NCI-H2196 treated with DMSO at 0.1 percent for 48 hours (cell line): ENCODE data around the gene GNB1L.

Source experiments
- DNase-seq: peaks from one replicate; lab custom pipeline; 2025; ENCODE audit not compliant: unreplicated experiment; lab: John Stamatoyannopoulos, UW

Gene GNB1L

DNA sequence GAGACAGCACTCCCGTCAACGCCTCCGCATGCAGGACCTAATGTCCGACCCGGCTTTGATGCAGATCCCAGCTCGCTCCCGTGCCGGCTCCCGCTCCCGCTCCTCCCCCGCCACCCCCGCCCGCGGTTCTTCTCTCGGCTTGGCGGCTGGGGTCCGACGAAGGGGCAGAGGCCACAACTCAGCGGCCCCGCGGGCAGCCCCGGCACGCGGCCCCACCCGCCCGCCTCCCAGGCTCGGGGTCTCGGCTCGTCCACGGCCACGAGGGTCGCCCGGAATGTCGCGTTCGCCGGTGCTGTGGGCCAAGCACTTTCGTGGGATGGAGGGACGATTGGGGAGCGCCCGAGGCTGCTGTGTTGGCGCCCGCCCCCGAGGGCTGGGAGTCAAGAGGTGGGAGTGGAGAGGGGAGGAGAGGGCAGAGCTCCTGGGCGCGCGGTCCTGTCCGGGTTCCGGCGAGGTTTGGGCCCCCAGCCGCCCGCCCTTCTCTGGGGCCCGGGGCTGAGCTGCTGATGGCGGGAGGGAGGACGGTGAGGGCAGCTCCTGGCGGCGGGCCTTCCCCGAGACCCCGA lies 99.4 kb downstream of the GNB1L start:
- DNase-seq = no peak

DNA sequence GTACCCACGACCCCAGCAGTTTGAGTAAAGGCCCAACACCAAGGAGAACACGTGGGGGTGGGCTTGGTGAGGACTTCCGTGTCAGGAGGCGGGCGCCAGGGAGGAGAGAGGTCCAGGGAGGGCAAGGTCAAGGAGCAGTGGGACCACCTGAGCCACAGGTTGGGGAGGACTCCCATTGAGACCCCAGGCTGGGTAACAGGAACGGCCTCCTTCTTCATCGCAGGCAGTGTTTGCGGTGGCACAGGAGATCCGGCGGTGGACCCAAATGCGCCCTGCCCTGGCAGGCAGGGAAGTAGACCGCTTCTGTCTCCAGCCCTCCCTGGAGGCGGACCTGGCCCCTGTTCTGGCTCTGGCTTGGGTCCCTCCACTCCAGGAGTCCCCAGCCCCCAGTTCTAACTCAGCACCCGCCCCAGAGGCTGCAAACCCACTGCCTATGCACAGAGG lies 100.0 kb downstream of the GNB1L start:
- DNase-seq = no peak

DNA sequence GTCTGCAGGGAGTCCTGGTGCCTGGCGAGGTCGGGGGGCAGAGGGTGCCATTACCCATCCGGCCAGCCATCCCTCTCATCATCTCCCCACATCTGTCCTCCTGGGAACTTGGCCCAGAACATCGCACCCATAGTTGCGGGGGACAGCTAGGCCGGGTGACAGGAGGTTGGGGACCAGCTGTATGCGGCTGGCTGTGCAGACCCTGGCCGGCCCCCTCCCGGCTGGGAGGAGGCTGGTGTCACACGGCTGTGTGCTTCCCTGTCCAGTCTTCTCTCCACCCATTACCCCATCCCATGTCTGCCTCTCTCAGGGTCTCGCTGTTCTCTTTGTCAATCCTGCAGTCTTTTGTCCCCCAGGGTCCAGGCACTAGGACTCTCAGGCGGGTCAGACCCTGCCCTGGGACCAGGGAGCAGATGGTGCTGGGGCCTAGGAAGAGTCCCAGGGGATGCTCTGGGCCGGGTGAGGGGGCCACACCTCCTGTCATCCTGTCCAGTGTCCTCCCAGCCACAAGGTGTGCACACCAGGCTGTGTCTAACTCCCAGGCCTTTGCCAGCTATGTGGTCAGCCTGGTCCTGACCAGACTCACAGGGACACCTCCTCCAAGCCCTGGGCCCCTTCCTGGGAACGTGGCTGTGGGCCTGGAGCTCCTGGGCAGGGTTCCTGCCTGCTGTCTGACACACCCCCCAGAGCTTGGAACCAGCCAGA lies 100.5 kb downstream of the GNB1L start:
- DNase-seq = no peak

- no peak for DNase-seq
Observed at GRCh38 chr22:19753090-19753842, 101.4 kb downstream of the GNB1L start.

GRCh38 chr22:19751497-19752245 lies 103.0 kb downstream of the GNB1L start:
- DNase-seq = no peak

- DNase-seq = no peak
Observed at GRCh38 chr22:19750507-19751490, 103.9 kb downstream of the GNB1L start.

DNA sequence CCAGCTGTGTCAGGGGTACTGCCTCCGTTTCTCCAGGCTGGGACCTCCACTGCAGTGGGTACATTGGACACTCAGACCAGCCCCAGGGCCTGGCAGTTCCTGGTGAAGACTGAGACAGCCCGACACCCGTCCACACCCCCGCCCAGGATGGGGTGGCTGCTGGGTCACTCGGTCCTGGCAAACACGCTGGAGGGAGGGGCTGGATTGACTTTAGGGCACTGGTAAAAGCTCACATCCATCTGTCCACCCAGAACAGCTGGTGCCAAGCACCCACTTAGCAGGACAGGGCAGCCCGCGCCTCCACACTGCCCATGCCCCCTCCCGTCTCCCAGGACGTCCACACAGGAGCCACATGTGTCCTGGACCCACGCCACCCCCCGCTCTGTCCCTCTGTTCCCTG lies 104.8 kb downstream of the GNB1L start:
- no peak for DNase-seq

DNA sequence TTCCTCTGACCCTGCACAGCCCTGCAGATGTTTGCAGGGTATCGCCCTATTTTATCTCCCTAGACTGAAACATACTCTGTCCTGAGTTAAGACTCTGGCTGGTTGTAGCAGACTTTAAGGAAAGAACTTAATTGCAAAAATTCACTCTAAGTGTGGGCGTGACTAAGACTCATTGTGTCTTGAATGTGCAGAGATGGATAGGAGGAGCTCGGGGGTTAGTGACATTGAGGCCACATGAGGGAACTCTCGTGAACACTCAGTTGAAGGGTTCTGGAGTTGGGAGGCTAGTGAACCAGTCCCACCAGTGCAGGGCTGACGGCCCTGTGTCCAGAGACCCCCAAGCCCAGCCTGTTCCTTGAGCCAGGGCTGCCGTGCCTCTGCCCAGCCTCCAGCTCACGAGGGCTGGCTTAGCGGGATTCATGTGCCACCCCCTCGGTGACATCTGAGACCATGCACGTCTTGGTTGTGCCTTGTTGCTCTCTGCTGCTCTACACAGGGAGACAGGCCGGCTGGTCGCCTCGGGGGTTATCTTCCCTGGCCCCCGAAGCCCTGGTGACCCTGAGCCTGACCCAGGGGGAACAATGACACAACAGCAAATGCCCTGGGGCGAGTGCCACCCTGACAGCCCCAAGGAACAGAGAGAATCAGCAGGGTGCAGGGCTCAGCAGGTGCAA lies 105.5 kb downstream of the GNB1L start:
- DNase-seq = no peak

- no peak for DNase-seq
Observed at GRCh38 chr22:19748139-19748538, 106.5 kb downstream of the GNB1L start.

DNA sequence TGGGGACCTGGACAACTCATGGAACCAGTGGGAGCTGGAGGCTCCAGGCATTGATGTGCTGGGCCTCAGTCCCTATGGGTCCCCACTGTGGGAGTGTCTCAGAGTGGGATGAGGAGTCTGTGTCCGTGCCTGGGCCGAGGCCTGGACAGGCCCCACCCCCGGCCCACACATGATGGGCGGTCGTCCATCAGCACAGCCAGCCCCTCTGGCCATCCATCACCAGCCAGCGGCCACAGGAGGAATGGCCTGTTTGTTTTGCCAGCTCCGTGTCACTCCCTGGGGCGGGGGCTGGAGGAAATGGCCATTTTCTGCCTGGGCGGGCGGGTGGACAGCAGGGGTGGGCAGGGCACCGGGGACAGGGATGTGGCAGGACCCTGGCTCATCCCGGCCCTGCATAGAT lies 107.1 kb downstream of the GNB1L start:
- no peak for DNase-seq

- no peak for DNase-seq
Observed at GRCh38 chr22:19746726-19747125, 107.9 kb downstream of the GNB1L start.

- no peak for DNase-seq
Observed at GRCh38 chr22:19745155-19746101, 109.2 kb downstream of the GNB1L start.

- DNase-seq = no peak
Observed at GRCh38 chr22:19744350-19745006, 110.2 kb downstream of the GNB1L start.

DNA sequence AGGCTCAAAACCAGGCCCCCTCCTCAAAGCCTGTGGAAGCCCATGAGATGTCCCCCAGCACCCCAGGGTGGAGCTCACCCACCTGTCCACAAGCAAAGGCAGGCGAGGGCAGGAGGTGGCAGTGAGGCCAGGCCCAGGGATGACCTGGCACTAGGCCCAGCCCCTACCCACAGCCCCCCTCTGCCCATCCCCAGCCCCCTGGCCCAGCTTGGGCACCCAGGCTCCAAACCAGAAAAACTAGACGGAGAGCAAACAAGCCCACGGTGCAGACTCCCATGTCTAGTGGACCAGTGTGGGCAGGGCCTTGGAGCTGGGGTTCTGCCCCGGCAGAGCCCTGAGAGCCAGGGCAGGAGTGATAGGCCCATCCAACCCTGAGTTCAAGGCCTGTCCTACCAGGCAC lies 111.0 kb downstream of the GNB1L start:
- no peak for DNase-seq

GRCh38 chr22:19743081-19743480 lies 111.6 kb downstream of the GNB1L start:
- no peak for DNase-seq

DNA sequence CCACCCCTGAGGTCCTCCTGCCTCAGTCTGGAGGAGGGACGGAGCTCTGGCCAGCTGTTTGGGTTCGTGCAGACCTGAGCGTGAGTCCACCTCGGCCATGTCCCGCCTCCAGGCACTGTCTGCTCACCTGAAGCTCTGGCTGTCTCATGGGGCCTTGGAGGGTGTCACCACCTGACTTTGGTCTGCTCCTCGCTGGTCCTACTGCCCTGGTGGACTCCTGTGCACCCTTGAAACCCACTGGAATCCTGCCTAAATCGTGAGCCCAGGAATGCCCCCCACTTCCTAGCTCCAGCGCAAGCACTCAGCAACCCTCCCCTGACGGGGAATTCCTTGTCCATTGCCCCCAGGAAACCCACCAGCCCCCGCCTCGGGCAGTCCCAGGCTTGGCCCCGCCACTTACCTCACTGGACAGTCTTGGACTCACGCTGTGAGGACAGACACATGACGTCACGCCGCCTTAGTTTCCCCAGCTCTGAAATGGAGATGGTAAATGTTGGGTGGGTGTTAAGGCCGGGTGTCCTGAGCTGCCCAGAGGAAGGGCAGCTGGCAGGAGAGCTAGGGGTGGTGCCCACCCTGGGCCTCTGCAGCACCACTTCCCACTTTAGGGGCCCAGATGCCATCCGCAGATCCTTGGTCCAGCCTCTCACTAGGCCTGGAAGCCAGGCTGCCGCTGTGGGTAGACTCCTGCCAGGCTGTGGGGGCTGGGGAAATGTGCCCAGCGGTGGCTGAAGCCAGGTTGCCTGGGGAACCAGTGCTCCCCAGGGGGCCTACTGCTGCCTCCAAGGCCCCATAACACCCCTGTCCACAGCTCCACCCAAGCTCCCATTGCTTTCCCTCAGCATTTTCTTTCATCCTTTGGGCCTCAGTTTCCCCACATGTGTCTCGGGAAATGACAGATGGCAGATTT lies 112.3 kb downstream of the GNB1L start:
- no peak for DNase-seq

- DNase-seq = no peak
Observed at GRCh38 chr22:19741053-19741452, 113.6 kb downstream of the GNB1L start.
